ENCODE data around the gene CHAT.

The CHAT gene

GRCh38 chr10:49711481-49711880 lies 97.6 kb downstream of the CHAT start:
- ChIA-PET CTCF (interaction anchor here (0.6 kb wide), 1 partner anchor 93 kb away, joined by 3 read pairs; no protein-coding TSS in a partner anchor), POLR2A (ENCODE audit: low non-redundant PET) (no interaction called here)
- TF ChIP-seq CTCF (conservative IDR thresholded peaks at IDR 0.05; ENCODE audit: low read depth) = no peak
- no peak for DNase-seq (ENCODE audit: low spot score)
- H3K27ac ChIP-seq = no peak overlapping the region

GRCh38 chr10:49713266-49713665 lies 99.4 kb downstream of the CHAT start:
- no peak for DNase-seq (ENCODE audit: low spot score)
- CTCF ChIA-PET = interaction anchor here (0.7 kb wide), 1 partner anchor 12 kb away, joined by 3 read pairs; no protein-coding TSS in a partner anchor
- POLR2A ChIA-PET (ENCODE audit: low non-redundant PET) = no interaction called here
- no peak for TF ChIP-seq CTCF (conservative IDR thresholded peaks at IDR 0.05; ENCODE audit: low read depth)
- H3K27ac ChIP-seq = no peak overlapping the region
